Measurements from ENCODE around the gene MAP2K6. TPM values are rescaled to one million over a fixed set of nuclear protein-coding genes. Genes with fewer than 3 reads are reported as not detected.

Gene MAP2K6
- total and polyA plus RNA-seq, 10 donors, result 3.4 to 36.3 (median 10.2) TPM

DNA sequence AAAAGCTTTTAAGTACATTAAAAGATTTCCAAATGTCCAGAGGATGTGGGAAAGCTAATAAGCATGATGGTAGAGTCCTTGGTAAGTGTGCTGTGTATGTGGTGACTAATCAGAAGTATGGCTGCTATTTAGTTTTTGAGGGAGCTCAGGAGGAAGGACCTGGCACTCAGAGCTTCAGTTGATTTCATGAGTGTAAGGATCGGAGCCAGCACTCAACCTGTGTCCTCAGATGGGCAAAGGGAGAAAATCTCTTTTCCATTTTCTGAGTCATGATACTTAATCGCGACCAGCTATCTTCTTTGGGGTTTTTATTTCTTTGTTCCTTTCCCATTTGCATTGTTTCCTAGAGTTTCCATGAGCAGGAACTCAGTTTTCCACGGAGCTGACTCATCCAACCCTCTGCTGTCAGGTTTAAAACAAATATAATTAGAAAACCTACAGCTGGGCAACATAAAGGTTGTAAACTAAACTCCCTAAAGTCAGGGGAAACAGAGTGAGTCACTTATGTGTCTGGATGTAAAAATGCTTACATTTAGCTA lies 125.4 kb downstream of the MAP2K6 start:
- H3K4me1 ChIP-seq, result no peaks in the 10 kb centered on the region
- H3K9me3 ChIP-seq, result no peaks in the 10 kb centered on the region
- H3K4me3 ChIP-seq, result no peak overlapping the region
- no peak for DNase-seq
- intact Hi-C loops (cut with DNase I; ENCODE audit: low total_unique reads), result no loop called here
- H3K27me3 ChIP-seq (replicated peaks in 1 of 7), result no peaks in the 10 kb centered on the region
- H3K27ac ChIP-seq, result no peak overlapping the region
- TF ChIP-seq, protein P1, sequence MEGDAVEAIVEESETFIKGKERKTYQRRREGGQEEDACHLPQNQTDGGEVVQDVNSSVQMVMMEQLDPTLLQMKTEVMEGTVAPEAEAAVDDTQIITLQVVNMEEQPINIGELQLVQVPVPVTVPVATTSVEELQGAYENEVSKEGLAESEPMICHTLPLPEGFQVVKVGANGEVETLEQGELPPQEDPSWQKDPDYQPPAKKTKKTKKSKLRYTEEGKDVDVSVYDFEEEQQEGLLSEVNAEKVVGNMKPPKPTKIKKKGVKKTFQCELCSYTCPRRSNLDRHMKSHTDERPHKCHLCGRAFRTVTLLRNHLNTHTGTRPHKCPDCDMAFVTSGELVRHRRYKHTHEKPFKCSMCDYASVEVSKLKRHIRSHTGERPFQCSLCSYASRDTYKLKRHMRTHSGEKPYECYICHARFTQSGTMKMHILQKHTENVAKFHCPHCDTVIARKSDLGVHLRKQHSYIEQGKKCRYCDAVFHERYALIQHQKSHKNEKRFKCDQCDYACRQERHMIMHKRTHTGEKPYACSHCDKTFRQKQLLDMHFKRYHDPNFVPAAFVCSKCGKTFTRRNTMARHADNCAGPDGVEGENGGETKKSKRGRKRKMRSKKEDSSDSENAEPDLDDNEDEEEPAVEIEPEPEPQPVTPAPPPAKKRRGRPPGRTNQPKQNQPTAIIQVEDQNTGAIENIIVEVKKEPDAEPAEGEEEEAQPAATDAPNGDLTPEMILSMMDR (IDR thresholded peaks at IDR 0.05 in 8 of 11, conservative IDR thresholded peaks at IDR 0.05 in 3 of 11), result no peak
- TF ChIP-seq POLR2A (IDR thresholded peaks at IDR 0.05) (no peak), POLR2AphosphoS5 (IDR thresholded peaks at IDR 0.05) (no peak)
- peaks cover 0 to 100% (median 12%) of the 10 kb centered on the region in 6 donors for H3K36me3 ChIP-seq
- 84 to 99% (median 94%) methylated on average over 4 of the region's 4 CpGs for whole genome bisulfite sequencing, 5 donors

DNA sequence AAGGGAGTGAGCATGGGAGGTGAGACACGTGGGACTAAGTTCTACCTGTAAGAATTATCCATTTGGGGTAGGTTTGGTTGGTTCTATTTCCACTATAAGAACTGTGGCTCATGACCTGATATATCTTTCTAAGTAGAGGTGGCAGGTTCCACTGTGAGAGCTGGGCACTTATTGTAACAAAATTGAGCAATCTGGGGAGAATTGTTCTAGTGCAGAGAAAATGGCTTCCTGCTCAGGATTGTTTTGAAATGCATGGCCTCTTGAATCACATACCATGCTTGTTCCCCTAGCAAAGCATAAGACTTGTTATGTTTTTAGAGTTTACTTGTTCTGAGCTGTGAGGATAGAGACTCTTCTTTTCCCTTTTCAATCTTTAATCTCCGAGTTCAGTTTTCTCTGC lies 125.9 kb downstream of the MAP2K6 start:
- Histone ChIP-seq H3K36me3 (peaks cover 0 to 100% (median 11%) of the 10 kb centered on the region in 6 donors), H3K4me3 (no peak overlapping the region), H3K9me3 (no peaks in the 10 kb centered on the region), H3K27me3 (replicated peaks in 1 of 7) (no peaks in the 10 kb centered on the region), H3K4me1 (no peaks in the 10 kb centered on the region), H3K27ac (no peak overlapping the region)
- no peak for TF ChIP-seq POLR2A (IDR thresholded peaks at IDR 0.05)
- no peak for TF ChIP-seq POLR2AphosphoS5 (IDR thresholded peaks at IDR 0.05)
- TF ChIP-seq, protein P1 (IDR thresholded peaks at IDR 0.05 in 8 of 11, conservative IDR thresholded peaks at IDR 0.05 in 3 of 11), result no peak
- 89 to 98% (median 91%) methylated on average over 2 of the region's 2 CpGs for WGBS, 5 donors
- no peak for DNase-seq
- intact Hi-C loops (cut with DNase I; ENCODE audit: low total_unique reads), result no loop called here

DNA sequence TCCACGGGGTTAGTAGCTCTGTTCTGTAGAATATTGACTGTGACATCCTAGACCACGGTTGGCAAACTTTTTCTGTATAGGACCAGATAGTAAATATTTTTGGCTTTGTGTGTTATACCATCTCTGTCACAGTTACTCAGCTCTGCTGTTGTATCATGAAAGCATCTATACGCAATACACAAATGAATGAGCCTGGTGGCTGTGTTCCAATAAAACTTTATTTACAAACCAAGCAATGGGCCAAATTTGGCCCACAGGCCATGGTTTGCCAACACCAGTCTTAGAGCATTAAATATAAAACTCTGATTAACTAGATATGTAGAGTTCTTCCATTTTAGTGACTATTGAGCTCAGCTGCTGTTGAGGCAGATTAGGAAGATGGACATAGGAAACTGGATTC lies 132.7 kb downstream of the MAP2K6 start:
- no peak for DNase-seq
- Histone ChIP-seq H3K27me3 (replicated peaks in 1 of 7) (no peaks in the 10 kb centered on the region), H3K36me3 (peaks cover 0 to 55% (median 3%) of the 10 kb centered on the region in 6 donors), H3K4me1 (no peaks in the 10 kb centered on the region), H3K27ac (no peak overlapping the region), H3K9me3 (no peaks in the 10 kb centered on the region), H3K4me3 (no peak overlapping the region)
- TF ChIP-seq POLR2A (IDR thresholded peaks at IDR 0.05) (no peak), POLR2AphosphoS5 (IDR thresholded peaks at IDR 0.05) (no peak)
- TF ChIP-seq, protein P1 (IDR thresholded peaks at IDR 0.05 in 8 of 11, conservative IDR thresholded peaks at IDR 0.05 in 3 of 11), result no peak
- intact Hi-C loops (cut with DNase I; ENCODE audit: low total_unique reads), result no loop called here
- 93 to 97% (median 96%) methylated on average over 3 of the region's 3 CpGs for WGBS, 5 donors

DNA sequence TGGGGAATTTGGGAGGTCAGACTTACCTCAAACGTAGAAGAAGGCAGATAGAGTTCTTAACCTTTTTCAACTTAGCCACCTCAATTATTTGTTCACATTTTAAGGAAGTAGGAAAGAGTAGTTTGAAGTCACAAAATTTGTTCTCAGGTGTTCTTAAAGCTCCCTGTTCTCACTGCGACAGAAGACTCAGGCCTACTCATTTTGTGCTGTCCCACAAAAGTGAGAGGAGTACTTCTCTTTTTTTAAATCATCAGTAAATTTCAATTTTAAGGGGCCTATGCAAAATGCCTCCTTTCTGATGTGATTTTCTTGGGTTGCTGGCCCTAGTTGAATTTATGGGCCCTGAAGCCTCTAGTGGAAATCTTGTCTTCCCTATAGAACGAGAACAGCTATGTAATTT lies 133.4 kb downstream of the MAP2K6 start:
- Histone ChIP-seq H3K4me1 (peaks cover 0 to 1% (median 0%) of the 10 kb centered on the region in 6 donors), H3K4me3 (no peak overlapping the region), H3K27me3 (replicated peaks in 1 of 7) (no peaks in the 10 kb centered on the region), H3K36me3 (peaks cover 0 to 49% (median 2%) of the 10 kb centered on the region in 6 donors), H3K9me3 (no peaks in the 10 kb centered on the region), H3K27ac (no peak overlapping the region)
- whole genome bisulfite sequencing, 5 donors, result 73 to 87% (median 82%) methylated on average over 3 of the region's 3 CpGs
- intact Hi-C loops (cut with DNase I; ENCODE audit: low total_unique reads), result no loop called here
- DNase-seq, result no peak
- TF ChIP-seq POLR2AphosphoS5 (IDR thresholded peaks at IDR 0.05), result no peak
- TF ChIP-seq, protein P1 (IDR thresholded peaks at IDR 0.05 in 8 of 11, conservative IDR thresholded peaks at IDR 0.05 in 3 of 11), result no peak

Data from spleen (tissue), 11 donors.